Mesenchymal stem cell (in vitro differentiated cells and primary cell): ENCODE measurements around the gene ZNF189.

Experiments used
- DNase-seq: peaks from one replicate; pipeline ENCODE4 v3.0.0-alpha.2; 2013
- H2AFZ ChIP-seq: one replicate; pipeline ENCODE4 v1.6.1; 2013; ENCODE audit warnings: low read depth, mild to moderate bottlenecking, control low read depth, inconsistent platforms, low read length, moderate library complexity
- H2AK5ac ChIP-seq: 2 replicates; pipeline ENCODE4 v1.6.1; 2013; ENCODE audit warnings: low read length, moderate library complexity, mild to moderate bottlenecking, inconsistent platforms; ENCODE audit not compliant: severe bottlenecking
- H2BK120ac ChIP-seq: one replicate; pipeline ENCODE4 v1.6.1; 2013; ENCODE audit warnings: low read depth, mild to moderate bottlenecking, inconsistent platforms, low read length, moderate library complexity
- H2BK12ac ChIP-seq, 2 experiments: one replicate each; pipeline ENCODE4 v1.6.1; 2013; ENCODE audit warnings: inconsistent platforms in 2 of 2, low read length in 2 of 2, mild to moderate bottlenecking in 2 of 2, moderate library complexity in 2 of 2, control low read depth in 1 of 2
- H2BK15ac ChIP-seq: one replicate; pipeline ENCODE4 v1.6.1; 2013; ENCODE audit warnings: mild to moderate bottlenecking, low read depth, inconsistent platforms; ENCODE audit not compliant: poor library complexity, severe bottlenecking
- H2BK5ac ChIP-seq: 2 replicates; pipeline ENCODE4 v1.6.1; 2013; ENCODE audit warnings: low read depth, mild to moderate bottlenecking, low read length, control low read depth, inconsistent platforms; ENCODE audit not compliant: poor library complexity, severe bottlenecking
- H3K14ac ChIP-seq, 2 experiments: one replicate each; pipeline ENCODE4 v1.6.1; 2013; ENCODE audit warnings: inconsistent platforms in 2 of 2, low read length in 2 of 2, control low read depth in 1 of 2, mild to moderate bottlenecking in 1 of 2, moderate library complexity in 1 of 2
- H3K18ac ChIP-seq, 2 experiments: one replicate each; pipeline ENCODE4 v1.6.1; 2013; ENCODE audit warnings: inconsistent platforms in 2 of 2, low read length in 2 of 2, control low read depth in 1 of 2, low read depth in 1 of 2, mild to moderate bottlenecking in 1 of 2
- H3K23ac ChIP-seq, 2 experiments: one replicate each; pipeline ENCODE4 v1.6.1; 2013; ENCODE audit warnings: inconsistent platforms in 2 of 2, low read length in 2 of 2, mild to moderate bottlenecking in 2 of 2, moderate library complexity in 2 of 2, control low read depth in 1 of 2
- H3K27ac ChIP-seq: 2 replicates; pipeline ENCODE4 v1.5.1; 2013; ENCODE audit warnings: mild to moderate bottlenecking, moderate library complexity, low read length, control low read depth, inconsistent platforms; ENCODE audit not compliant: poor library complexity, severe bottlenecking
- H3K27me3 ChIP-seq, 2 experiments: 2 replicates each; pipeline versions ENCODE4 v1.6.1 to v1.7.0; 2013; ENCODE audit warnings: low read length in 2 of 2, mild to moderate bottlenecking in 2 of 2, moderate library complexity in 2 of 2, control low read depth in 1 of 2, inconsistent platforms in 1 of 2; ENCODE audit not compliant: control insufficient read depth in 1 of 2, insufficient read depth in 1 of 2
- H3K36me3 ChIP-seq, 2 experiments: 2 replicates each; pipeline versions ENCODE4 v1.6.1 to v1.7.0; 2013; ENCODE audit warnings: low read length in 2 of 2, control low read depth in 1 of 2, inconsistent platforms in 1 of 2, low read depth in 1 of 2, mild to moderate bottlenecking in 1 of 2; ENCODE audit not compliant: insufficient read depth in 2 of 2, control insufficient read depth in 1 of 2
- H3K4ac ChIP-seq, 2 experiments: one replicate each; pipeline ENCODE4 v1.6.1; 2013; ENCODE audit warnings: inconsistent platforms in 2 of 2, low read length in 2 of 2, mild to moderate bottlenecking in 2 of 2, moderate library complexity in 2 of 2, control low read depth in 1 of 2, low read depth in 1 of 2
- H3K4me1 ChIP-seq: 2 replicates; pipeline ENCODE4 v1.6.1; 2013; ENCODE audit warnings: low read depth, low read length, control low read depth; ENCODE audit not compliant: control insufficient read depth, insufficient read depth
- H3K4me2 ChIP-seq: 2 replicates; pipeline ENCODE4 v1.6.1; 2013; ENCODE audit warnings: low read length, mild to moderate bottlenecking, inconsistent platforms; ENCODE audit not compliant: poor library complexity, severe bottlenecking
- H3K4me3 ChIP-seq, 2 experiments: 2 replicates each; pipeline versions ENCODE4 v1.5.1 to v1.7.0; 2013; ENCODE audit warnings: low read length in 2 of 2, mild to moderate bottlenecking in 2 of 2, control low read depth in 1 of 2, low read depth in 1 of 2; ENCODE audit not compliant: insufficient read depth in 1 of 2
- H3K79me1 ChIP-seq: replicated peaks from 2 replicates; pipeline ENCODE4 v1.6.1; 2013; ENCODE audit warnings: mild to moderate bottlenecking, control low read depth, low read length, inconsistent platforms; ENCODE audit not compliant: poor library complexity, severe bottlenecking
- H3K9ac ChIP-seq: 2 replicates; pipeline ENCODE4 v1.7.0; 2013; ENCODE audit warnings: mild to moderate bottlenecking, low read length, moderate library complexity
- H3K9me3 ChIP-seq: 2 replicates; pipeline ENCODE4 v1.7.0; 2013; ENCODE audit warnings: mild to moderate bottlenecking, low read length; ENCODE audit not compliant: control insufficient read depth
- H4K8ac ChIP-seq: one replicate; pipeline ENCODE4 v1.6.1; 2013; ENCODE audit warnings: inconsistent platforms, mild to moderate bottlenecking, low read length, moderate library complexity
- H4K91ac ChIP-seq: one replicate; pipeline ENCODE4 v1.6.1; 2013; ENCODE audit warnings: mild to moderate bottlenecking, low read length, inconsistent platforms
- WGBS: methylation state at CpG from one replicate; pipeline ENCODE4 v1.1.7; 2013; ENCODE audit warnings: mixed read lengths; 5-methylcytosine and 5-hydroxymethylcytosine counted together

The ZNF189 gene

DNA sequence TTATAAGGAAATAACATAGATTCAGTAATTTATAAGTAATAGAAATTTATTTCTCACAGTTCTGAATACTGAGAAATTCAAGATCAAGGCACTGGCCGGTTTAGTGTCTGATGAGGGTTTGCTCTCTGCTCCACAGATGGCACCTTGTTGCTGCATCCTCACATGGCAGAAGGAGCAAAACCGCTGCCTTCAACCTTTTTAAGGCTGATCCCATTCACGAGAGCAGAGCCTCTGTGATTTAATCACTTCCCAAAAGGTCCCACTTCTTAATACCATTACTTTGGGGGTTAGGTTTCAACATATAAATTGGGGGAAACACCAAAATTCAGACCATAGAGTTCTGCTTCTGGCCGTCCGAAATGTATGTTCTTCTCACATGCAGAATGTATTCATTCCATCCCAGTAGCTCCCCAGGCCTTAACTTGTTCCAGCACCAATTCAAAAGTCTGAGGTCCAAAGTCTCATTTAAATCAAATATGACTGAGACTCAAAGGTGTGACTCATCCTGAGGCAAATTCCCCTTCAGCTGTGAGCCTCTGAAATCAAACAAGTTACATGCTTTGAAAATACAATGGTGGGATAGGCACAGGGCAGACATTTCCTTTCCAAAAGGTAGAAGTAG lies 44.4 kb upstream of the ZNF189 start:
- no peak for DNase-seq
- Histone ChIP-seq H3K9ac (no peak overlapping the region), H2BK12ac (no peak overlapping the region), H2AK5ac (no peak overlapping the region), H3K27me3 (no peaks in the 10 kb centered on the region), H3K27ac (no peak overlapping the region), H3K23ac (no peak overlapping the region), H2BK5ac (no peak overlapping the region), H3K9me3 (no peaks in the 10 kb centered on the region), H4K8ac (no peak overlapping the region), H2BK15ac (no peak overlapping the region), H3K18ac (no peak overlapping the region), H3K4me2 (no peak overlapping the region), H2BK120ac (no peak overlapping the region), H3K14ac (no peak overlapping the region), H2AFZ (no peak overlapping the region), H3K79me1 (no peaks in the 10 kb centered on the region), H3K4me1 (no peaks in the 10 kb centered on the region), H3K36me3 (no peaks in the 10 kb centered on the region), H4K91ac (no peak overlapping the region), H3K4ac (no peak overlapping the region), H3K4me3 (no peak overlapping the region)
- WGBS: 77% methylated on average over 5 of the region's 5 CpGs

GRCh38 chr9:101354765-101355708 lies 43.6 kb upstream of the ZNF189 start:
- no peak for DNase-seq
- no peak overlapping the region for H2BK120ac ChIP-seq

DNA sequence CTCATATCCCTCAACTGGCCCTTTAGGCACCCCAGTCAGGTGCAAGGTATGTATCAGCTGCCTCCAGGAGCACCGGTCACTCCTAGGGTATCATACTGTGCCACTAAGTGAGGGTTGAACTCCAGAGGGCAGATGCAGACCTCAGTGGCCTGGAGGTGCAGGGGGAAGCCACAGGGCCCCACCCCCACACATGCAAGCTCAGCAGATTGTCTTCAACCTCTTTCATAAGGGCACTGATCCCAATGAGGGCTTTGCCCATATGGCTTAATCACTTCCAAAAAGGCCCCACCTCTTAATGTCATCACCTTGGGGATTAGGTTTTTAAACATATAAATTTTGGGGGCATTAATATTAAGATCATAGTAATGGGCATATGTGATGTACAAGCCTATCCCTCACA lies 42.0 kb upstream of the ZNF189 start:
- Histone ChIP-seq H3K9ac (no peak overlapping the region), H3K4ac (no peak overlapping the region), H3K4me1 (no peaks in the 10 kb centered on the region), H3K79me1 (no peaks in the 10 kb centered on the region), H2BK15ac (no peak overlapping the region), H3K4me3 (no peak overlapping the region), H2AK5ac (no peak overlapping the region), H4K91ac (no peak overlapping the region), H3K18ac (no peak overlapping the region), H4K8ac (no peak overlapping the region), H3K36me3 (no peaks in the 10 kb centered on the region), H3K9me3 (no peaks in the 10 kb centered on the region), H3K4me2 (no peak overlapping the region), H3K27ac (no peak overlapping the region), H3K27me3 (no peaks in the 10 kb centered on the region), H2BK12ac (no peak overlapping the region), H2BK5ac (no peak overlapping the region), H3K14ac (peak overlapping the region in 1 of 2 experiments; percentile 8), H2AFZ (no peak overlapping the region), H3K23ac (no peak overlapping the region), H2BK120ac (no peak overlapping the region)
- no peak for DNase-seq
- WGBS: 72% methylated on average over 1 of the region's 1 CpG

More at GRCh38 chr9:101354765-101355708, 43.6 kb upstream of the ZNF189 start:
- WGBS: 74% methylated on average over 7 of the region's 7 CpGs
- Histone ChIP-seq H2AK5ac (no peak overlapping the region), H2BK15ac (no peak overlapping the region), H3K14ac (no peak overlapping the region), H3K79me1 (no peaks in the 10 kb centered on the region), H2BK5ac (no peak overlapping the region), H3K4me1 (no peaks in the 10 kb centered on the region), H2BK12ac (no peak overlapping the region), H3K9ac (no peak overlapping the region), H3K36me3 (no peaks in the 10 kb centered on the region), H3K27me3 (no peaks in the 10 kb centered on the region), H3K18ac (no peak overlapping the region), H3K23ac (no peak overlapping the region), H3K9me3 (no peaks in the 10 kb centered on the region), H3K4me3 (no peak overlapping the region), H2AFZ (no peak overlapping the region), H4K8ac (no peak overlapping the region), H4K91ac (no peak overlapping the region), H3K27ac (no peak overlapping the region), H3K4ac (no peak overlapping the region), H3K4me2 (no peak overlapping the region)

GRCh38 chr9:101359679-101360078 lies 39.0 kb upstream of the ZNF189 start:
- Histone ChIP-seq H3K27ac (no peak overlapping the region), H2BK15ac (no peak overlapping the region), H2AFZ (no peak overlapping the region), H3K18ac (no peak overlapping the region), H3K4me1 (no peaks in the 10 kb centered on the region), H2BK120ac (no peak overlapping the region), H3K27me3 (no peaks in the 10 kb centered on the region), H2BK5ac (no peak overlapping the region), H3K23ac (no peak overlapping the region), H4K91ac (no peak overlapping the region), H3K14ac (no peak overlapping the region), H3K9me3 (no peaks in the 10 kb centered on the region), H3K4ac (no peak overlapping the region), H2BK12ac (no peak overlapping the region), H3K79me1 (no peaks in the 10 kb centered on the region), H3K9ac (no peak overlapping the region), H3K36me3 (no peaks in the 10 kb centered on the region), H4K8ac (no peak overlapping the region), H3K4me2 (no peak overlapping the region), H2AK5ac (no peak overlapping the region), H3K4me3 (no peak overlapping the region)
- no peak for DNase-seq
- WGBS: no CpG with 5 or more reads among the region's 1 CpG
